NCI-H2227 treated with DMSO at 0.1 percent for 48 hours (cell line): ENCODE measurements around the gene FAM177B.
A peak's percentile ranks its signal among the peaks of the same experiment; 100 is the strongest.

Experiments used
- DNase-seq: peaks from one replicate; lab custom pipeline; 2025; lab: John Stamatoyannopoulos, UW

Gene FAM177B

DNA sequence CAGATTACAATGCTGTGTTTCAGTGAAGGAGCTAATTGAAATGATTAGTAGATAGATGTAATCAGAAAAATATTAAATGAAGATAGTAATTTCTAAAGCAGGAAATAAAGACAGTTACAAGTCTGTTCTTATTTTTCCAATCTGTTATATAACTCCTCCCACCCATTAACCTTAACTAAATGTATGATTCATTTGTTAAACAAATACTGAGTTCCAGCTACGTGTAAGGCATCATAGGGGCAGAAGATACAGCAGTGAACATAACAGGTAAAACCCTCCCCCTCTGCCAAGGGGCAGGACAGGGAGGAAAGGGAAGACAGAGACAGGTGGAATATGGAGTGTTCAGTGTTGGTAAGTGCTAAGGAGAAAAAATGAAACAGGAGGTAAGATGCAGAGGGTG lies at the start of gene FAM177B:
Gene FAM177B, plus strand, starts transcription at position 231 of the 400 bp plus-strand sequence. CDS start 9,344 bp downstream, outside the sequence.
- DNase-seq = no peak

GRCh38 chr1:222691016-222691415 lies 46.0 kb upstream of the FAM177B start:
- no peak for DNase-seq

GRCh38 chr1:222694927-222695326 lies 42.1 kb upstream of the FAM177B start:
- no peak for DNase-seq

- no peak for DNase-seq
Measured at GRCh38 chr1:222696741-222697140, 40.3 kb upstream of the FAM177B start.

- no peak for DNase-seq
Measured at GRCh38 chr1:222697203-222697602, 39.8 kb upstream of the FAM177B start.

DNA sequence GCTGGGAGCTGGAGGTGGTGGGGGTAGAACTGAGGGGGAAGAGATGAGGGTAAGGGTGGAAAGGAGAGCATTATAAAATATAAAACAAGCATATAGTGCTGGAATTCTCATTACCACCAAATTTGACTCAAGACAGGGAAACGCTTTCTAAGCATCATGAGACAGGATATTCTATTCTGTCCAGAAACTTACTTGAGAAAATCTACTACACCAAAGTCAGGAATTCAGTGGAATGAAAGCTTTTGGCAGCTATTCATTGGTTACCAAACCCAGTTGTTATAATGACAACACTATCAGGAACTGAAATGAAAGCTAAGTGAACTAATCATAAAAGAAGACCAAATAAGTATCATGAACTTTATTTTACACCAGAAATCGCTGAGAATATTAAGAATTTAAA lies 39.2 kb upstream of the FAM177B start:
- no peak for DNase-seq

DNA sequence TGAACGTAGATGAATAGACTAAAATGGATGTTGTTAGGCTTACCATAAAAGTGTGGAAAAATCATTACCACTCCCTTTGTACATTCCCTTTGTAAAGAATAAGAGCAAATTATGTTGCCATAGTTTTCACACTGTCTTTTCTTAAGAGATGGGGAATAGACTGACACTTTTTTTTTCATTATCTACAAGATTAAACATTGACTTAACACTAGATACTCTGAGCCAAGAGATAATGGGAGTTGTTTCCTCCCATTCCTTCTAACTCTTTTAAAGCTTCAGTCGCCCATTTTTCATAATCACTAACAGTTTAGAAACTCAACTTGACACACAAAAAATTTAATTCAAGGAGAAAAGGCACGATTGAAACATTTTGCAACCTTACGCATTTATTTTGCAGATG lies 34.8 kb upstream of the FAM177B start:
- no peak for DNase-seq

DNA sequence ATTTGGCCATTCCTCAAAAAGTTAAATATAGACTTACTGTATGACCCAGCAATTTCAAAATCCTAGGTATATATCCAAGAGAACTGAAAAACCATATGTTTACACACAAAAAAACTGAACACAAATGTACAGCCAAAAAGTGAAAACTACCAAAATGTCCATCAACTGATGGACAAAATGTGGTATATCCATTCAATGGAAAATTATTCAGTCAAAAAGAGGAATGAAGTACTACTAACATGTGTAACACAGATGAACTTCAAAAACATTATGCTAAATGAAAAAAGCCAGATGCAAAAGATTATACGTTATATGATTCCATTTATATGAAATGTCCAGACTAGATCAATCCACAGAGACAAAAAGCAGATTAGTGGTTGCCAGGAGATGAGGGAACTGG lies 32.7 kb upstream of the FAM177B start:
- no peak for DNase-seq

DNA sequence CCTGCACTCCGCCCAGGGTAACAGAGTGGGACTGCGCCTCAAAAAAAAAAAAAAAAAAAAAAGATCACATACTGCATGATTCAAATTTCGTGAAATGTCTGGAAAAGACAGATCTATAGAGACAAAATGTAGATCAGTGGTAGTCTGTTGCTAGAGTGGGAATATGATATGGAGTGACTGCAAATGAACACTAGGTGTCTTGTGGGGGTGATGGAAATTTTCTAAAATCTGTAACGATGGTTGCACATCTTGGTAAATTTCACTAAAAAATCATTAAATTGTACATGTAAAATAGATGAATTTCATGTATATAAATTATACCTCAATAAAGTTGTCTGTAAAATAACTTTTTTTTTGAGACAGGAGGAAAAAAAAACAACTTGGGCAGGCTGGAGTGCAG lies 30.2 kb upstream of the FAM177B start:
- no peak for DNase-seq

DNA sequence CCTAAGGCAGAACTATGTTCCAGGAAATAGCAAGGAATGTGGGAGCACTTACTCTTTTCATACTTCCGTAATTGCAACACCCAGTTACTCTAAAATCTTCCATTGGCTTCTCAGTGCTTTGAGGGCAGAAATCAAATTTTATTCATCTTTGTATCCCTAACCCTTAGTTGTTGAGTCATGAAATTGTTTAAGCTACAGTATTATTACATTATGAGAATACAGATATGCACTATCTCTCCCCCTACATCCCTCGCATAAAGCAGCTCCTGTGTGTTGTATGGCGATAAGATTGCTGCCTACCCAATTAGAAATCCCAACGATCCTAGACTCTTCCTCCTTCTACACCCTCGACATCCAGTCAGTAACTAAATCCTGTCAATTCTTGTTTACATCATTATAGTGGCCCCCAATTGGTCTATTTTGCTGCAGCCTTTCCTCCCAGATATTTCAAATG lies 27.3 kb upstream of the FAM177B start:
- DNase-seq = peak; percentile 5

DNA sequence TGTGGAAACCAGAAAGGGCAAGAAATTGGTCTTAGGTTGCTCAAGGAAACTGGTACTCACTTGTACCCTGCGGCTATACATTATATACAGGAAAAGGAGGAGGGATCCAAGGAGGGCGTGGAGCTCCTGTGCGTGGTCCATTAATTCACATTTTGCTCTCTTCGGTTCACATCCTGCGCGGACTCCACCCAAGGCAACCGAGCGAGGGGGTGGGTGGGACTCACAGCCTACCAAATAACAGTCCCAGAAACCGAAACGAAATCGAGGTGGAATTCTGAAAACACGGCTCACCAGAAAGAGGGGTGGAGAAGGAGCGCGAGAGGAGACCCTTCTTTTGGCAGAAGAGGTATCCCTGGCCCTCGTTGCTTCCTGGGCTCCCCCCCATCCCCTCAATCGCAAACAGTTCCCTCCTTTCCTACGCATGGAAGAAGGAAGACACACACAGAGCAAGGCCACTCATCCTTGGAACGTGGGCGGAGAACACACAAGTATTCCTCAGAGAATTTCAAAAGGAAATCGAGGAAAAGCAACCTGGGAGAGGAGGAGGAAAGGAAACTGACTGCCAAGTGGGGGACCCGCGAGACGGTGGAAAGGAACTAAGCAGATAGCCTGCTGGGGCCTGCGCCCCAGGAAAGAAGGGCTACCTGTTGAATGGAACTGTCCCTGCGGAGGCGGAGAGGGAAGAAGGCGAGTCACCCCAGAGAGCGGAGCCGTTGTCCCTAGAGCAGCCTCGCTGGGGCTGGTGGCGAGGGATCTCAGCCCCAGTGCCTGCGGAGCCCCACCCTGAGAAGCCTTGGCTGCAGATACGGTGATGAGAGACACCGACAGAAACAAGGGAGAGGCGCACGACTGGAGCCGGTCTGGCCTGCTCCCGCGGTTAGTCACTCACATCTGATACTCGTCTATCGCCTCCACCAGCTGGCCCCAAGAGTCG lies 25.4 kb upstream of the FAM177B start:
- peak; percentile 49 for DNase-seq

DNA sequence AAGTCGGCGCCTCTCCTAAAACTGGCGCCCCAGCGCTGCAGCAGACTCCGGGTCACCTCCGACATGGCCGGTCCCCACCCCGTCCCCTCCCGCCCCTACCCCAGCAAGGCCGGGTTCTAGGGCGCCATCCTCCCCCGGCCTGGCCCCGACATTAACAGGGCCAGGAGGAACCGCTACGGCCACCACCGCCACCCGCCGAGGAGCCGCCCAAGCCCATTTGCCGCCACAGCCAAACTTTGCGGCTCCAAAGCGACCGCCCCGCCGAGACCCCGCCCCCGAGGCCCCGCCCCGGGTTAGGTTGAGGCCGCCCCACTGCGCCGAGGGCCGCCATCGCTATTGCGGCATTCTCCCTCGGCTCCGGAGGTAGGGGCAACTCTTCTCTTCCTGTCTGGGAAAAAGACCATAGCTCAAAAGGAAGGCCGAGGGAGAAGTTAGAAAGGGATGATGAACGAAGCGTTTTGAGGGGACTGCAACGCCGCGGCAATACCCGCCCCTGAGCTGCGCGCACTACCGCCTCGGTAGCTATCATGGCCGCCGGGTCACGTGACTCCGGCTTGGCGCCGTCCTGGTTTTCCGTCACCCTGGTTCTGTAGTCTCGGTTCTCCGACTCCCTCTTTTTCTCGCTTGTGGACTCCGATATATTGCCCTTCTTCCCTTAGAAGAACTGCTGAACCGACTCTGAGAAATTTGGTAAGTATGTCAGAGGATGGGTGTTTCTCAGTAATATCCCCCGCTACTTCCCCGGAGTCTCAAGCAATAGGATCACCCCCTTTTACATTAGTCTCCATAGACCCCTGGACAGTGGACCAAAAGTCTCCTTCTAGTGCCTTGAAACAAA lies 24.5 kb upstream of the FAM177B start, which contains the start of the genes AIDA and BROX:
Gene AIDA, minus strand, starts transcription at position 239 of the 838 bp plus-strand sequence. Its CDS starts 174 bp downstream, at position 65.
Gene BROX, plus strand, starts transcription at position 312 of the 838 bp plus-strand sequence. CDS start 3,136 bp downstream, outside the sequence.
- peak; percentile 96 for DNase-seq

- peak; percentile 97 for DNase-seq
Measured at GRCh38 chr1:222713091-222713961, 23.7 kb upstream of the FAM177B start.

- DNase-seq = no peak
Measured at GRCh38 chr1:222716393-222716792, 20.6 kb upstream of the FAM177B start.

DNA sequence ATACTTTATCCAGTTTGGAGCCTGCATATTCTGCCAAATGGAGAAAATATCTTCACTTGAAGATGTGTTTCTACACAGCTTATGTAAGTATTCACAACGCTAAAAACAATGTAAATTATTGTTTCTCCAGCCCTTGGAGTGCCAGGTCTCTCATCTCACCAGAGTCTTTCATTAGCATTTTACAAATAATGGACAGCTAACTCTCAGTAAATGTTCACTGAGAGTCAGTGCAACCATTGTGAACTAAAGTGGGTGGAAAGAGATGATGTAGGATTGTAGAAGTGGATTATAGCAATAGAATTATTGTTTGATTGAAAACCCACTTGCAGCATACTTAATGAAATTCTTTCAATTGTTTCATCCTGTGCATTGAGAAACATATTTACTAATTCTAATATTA lies 8.3 kb upstream of the FAM177B start:
- no peak for DNase-seq

DNA sequence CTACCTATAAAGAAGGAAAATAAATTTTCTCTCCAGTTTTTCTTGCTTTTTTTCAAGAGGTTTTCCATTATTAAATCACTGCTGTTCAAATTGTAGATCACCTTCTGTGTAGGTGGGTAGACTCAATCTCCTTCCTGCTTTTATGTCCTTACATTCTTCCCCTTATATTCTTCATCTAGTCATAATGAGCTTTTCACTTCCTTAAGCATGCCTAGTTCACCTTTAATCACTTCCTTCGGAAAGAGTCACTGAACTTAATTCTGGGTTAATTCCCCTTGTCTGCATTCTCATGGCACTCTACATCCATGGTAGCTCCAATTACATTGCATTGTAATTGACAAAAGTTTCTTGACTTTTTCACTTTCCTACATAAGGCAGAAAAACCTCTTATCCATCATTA lies 6.1 kb upstream of the FAM177B start:
- no peak for DNase-seq

DNA sequence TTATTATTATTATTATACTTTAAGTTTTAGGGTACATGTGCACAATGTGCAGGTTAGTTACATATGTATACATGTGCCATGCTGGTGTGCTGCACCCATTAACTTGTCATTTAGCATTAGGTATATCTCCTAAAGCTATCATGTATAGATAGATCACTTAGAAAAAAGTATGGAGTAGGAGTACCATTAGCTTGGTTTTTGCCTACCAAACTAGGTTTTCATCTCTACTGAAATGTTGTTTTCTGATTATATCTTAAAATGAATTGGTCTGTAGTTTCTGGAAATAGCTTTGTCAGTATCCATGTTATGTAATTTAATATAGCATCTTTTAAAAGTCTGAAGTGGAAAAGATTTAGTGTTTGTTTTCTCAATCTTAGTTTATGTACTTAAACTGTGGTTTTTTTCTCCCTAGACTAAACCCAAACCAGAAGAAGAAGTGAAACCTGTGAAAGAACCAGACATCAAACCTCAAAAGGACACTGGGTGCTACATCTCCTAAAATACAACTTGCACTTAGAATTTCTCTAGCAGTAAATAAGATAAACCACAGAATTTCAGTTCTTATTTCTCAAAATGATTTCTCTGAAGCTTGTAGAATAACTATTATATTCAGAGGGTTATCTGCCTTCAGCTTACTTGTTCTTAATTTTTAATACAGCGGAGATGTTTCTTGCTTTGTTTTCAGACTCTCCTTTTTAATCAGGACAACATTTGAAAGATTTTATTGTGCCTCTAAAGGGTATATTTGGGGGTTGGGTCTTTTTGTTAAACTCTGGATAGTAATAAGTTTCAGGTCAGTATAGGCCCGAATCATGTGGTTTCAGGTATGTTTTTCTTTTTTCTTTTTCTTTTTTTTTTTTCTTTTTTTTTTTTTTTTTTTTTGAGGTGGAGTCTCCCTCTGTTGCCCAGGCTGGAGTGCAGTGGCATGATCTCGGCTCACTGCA lies 4.5 kb upstream of the FAM177B start:
- no peak for DNase-seq

DNA sequence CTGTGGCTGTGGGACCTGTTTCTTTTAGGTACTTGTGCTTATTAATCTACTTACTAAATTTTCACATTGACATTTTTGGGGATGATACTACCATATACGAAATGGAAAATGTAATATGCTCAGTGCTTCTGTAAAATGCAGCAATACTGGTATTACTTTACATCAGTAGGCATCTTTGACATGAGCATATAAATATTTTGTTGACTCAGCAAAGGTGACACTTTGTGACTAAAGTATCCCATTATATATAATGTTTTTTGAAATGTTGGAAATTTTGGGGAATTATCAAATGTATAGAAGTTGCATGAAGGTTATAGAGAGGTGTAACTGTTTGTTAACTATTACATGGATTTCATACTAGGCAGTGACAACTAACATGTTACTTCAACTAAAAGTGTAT lies 2.3 kb upstream of the FAM177B start:
- no peak for DNase-seq

- DNase-seq = no peak
Measured at GRCh38 chr1:222736470-222736869, 532 bp upstream of the FAM177B start.

GRCh38 chr1:222739465-222739864 lies 2.5 kb downstream of the FAM177B start:
- DNase-seq = no peak
